GM12878 (cell line): ENCODE measurements around the gene MRPL27. TPM values are rescaled to one million over a fixed set of nuclear protein-coding genes. Genes with fewer than 3 reads are reported as not detected.

ENCODE experiments used
- ATAC-seq: fragments of 200-7000 bp; cut with Tn5 transposase; 3 replicates; pipeline ENCODE4 v1.9.1; 2020; ENCODE audit warnings: mild to moderate bottlenecking, moderate library complexity
- BruUV-seq: library from RNA; stranded (reverse); fragments of 400-500 nt; replicated peaks from 2 replicates; lab custom pipeline; 2021; lab: Mats Ljungman, UMichigan
- CTCF ChIA-PET: fragments of 300-600 bp; sonication (Branson Sonifier 250); formaldehyde crosslinking; extraction: SDS; loops from one replicate; lab custom pipeline; 2021; ENCODE audit warnings: inconsistent platforms; lab: Yijun Ruan, JAX
- POLR2A ChIA-PET: fragments of 350-600 bp; formaldehyde crosslinking; extraction: SDS; loops from one replicate; lab custom pipeline; 2021; ENCODE audit warnings: inconsistent platforms; lab: Charles Lee
- RAD21 ChIA-PET: fragments of 300-600 bp; sonication (Branson Sonifier 250); formaldehyde crosslinking; loops from one replicate; lab custom pipeline; 2023; ENCODE audit warnings: antibody characterized with exemption; ENCODE audit not compliant: unreplicated experiment; lab: Charles Lee
- SMC1A ChIA-PET: fragments of 300-600 bp; sonication (Branson Sonifier 250); formaldehyde crosslinking; loops from one replicate; lab custom pipeline; 2023; ENCODE audit not compliant: unreplicated experiment, uncharacterized antibody; lab: Charles Lee
- DNase-seq: peaks from one replicate; pipeline ENCODE4 v3.0.0-alpha.2; 2011; ENCODE audit warnings: low read depth, low spot score
- FAIRE-seq: peaks from 3 replicates; lab custom pipeline; 2011; peaks lifted over from hg19 to GRCh38; lab: Jason Lieb, UNC
- H2AFZ ChIP-seq: 2 replicates; pipeline ENCODE4 v1.6.0; 2011; ENCODE audit warnings: low read depth, low read length, control low read depth; ENCODE audit not compliant: control insufficient read depth
- H3K27ac ChIP-seq: 2 replicates; pipeline ENCODE4 v1.5.1; 2011; ENCODE audit warnings: control low read depth; ENCODE audit not compliant: control insufficient read depth, insufficient read depth
- H3K27me3 ChIP-seq, 2 experiments: replicated peaks in 1 of 2; 2 replicates each; pipeline versions ENCODE4 v1.6.0 to v1.6.1; 2011; ENCODE audit warnings: low read length in 1 of 2; ENCODE audit not compliant: control insufficient read depth in 2 of 2, insufficient read depth in 2 of 2
- H3K36me3 ChIP-seq, 2 experiments: 2 replicates each; pipeline ENCODE4 v1.5.1; 2011; ENCODE audit warnings: low read length in 1 of 2; ENCODE audit not compliant: control insufficient read depth in 2 of 2, insufficient read depth in 2 of 2
- H3K4me1 ChIP-seq: 2 replicates; pipeline ENCODE4 v1.6.1; 2011; ENCODE audit warnings: mild to moderate bottlenecking, low read length, moderate library complexity, mixed read lengths; ENCODE audit not compliant: control insufficient read depth, insufficient read depth
- H3K4me2 ChIP-seq: 2 replicates; pipeline ENCODE4 v1.6.0; 2011; ENCODE audit warnings: control low read depth; ENCODE audit not compliant: control insufficient read depth, insufficient read depth
- H3K4me3 ChIP-seq: fragments of 200-600 bp; sonication (generic); 2 replicates; pipeline ENCODE4 v1.5.1; 2016
- H3K79me2 ChIP-seq: 2 replicates; pipeline ENCODE4 v1.6.0; 2011; ENCODE audit warnings: low read length; ENCODE audit not compliant: control insufficient read depth, insufficient read depth
- H3K9ac ChIP-seq: 2 replicates; pipeline ENCODE4 v1.8.0; 2011; ENCODE audit warnings: low read length, control low read depth, mixed read lengths; ENCODE audit not compliant: control insufficient read depth, insufficient read depth
- H3K9me3 ChIP-seq: replicated peaks from 3 replicates; pipeline ENCODE4 v1.5.1; 2011; ENCODE audit warnings: mild to moderate bottlenecking, low read length; ENCODE audit not compliant: control insufficient read depth, insufficient read depth
- H4K20me1 ChIP-seq: 2 replicates; pipeline ENCODE4 v1.6.0; 2011; ENCODE audit not compliant: control insufficient read depth, insufficient read depth
- ASH2L ChIP-seq: fragments of 300-600, 200-600 bp; sonication (generic); IDR thresholded peaks from 2 replicates; pipeline ENCODE4 v1.6.1; 2017; ENCODE audit warnings: low read depth, mild to moderate bottlenecking, borderline replicate concordance
- ATF2 ChIP-seq: IDR thresholded peaks from 2 replicates; pipeline ENCODE4 v1.6.1; 2012; ENCODE audit warnings: low read length, inconsistent platforms
- CBX5 ChIP-seq: sonication (generic); IDR thresholded peaks from 2 replicates; pipeline ENCODE4 v1.6.1; 2016; ENCODE audit warnings: low read depth, moderate library complexity, mild to moderate bottlenecking, inconsistent platforms
- IKZF1 ChIP-seq: fragments of 450-650 bp; conservative IDR thresholded peaks from 2 replicates; pipeline ENCODE4 v1.6.1; 2017; ENCODE audit warnings: antibody characterized with exemption, mild to moderate bottlenecking
- JUND ChIP-seq: IDR thresholded peaks from 2 replicates; pipeline ENCODE4 v1.6.1; 2012; ENCODE audit warnings: low read depth, mild to moderate bottlenecking, low read length, improper control_type of control experiment, moderate library complexity
- SMAD5 ChIP-seq: IDR thresholded peaks from 2 replicates; pipeline ENCODE4 v1.6.1; 2016; ENCODE audit warnings: antibody characterized with exemption, low read depth
- TCF7 ChIP-seq: IDR thresholded peaks from 2 replicates; pipeline ENCODE4 v1.6.1; 2014; ENCODE audit warnings: antibody characterized with exemption, borderline replicate concordance
- WGBS: methylation state at CpG from one replicate; pipeline ENCODE4 v1.1.6; 2016; ENCODE audit warnings: low lambda C conversion rate; ENCODE audit not compliant: insufficient replicate concordance, insufficient coverage; ENCODE audit errors: missing lambda C conversion rate; 5-methylcytosine and 5-hydroxymethylcytosine counted together
- in situ Hi-C: fragments of 300-500 bp; cut with MboI; formaldehyde crosslinking; loops from 9 replicates; pipeline ENCODE4 v1.14.3; 2018; ENCODE audit warnings: mixed read lengths
- intact Hi-C: fragments of 100-400 bp; cut with micrococcal nuclease; formaldehyde crosslinking; loops from one replicate; pipeline ENCODE4 v1.14.2; 2022; ENCODE audit not compliant: unreplicated experiment
- polyA plus RNA-seq, 11 experiments: library from polyadenylated mRNA; depleted of rRNA in 4 of 11; unstranded in 6 of 11; stranded (reverse) in 5 of 11; fragments of >200 nt; fragmentation: Nextera tagmentation in 4 of 11; fragmentation: Illumina TruSeq in 1 of 11; extraction: Ambion mirVana in 4 of 11; extraction: Trizol in 1 of 11; gene quantifications; 1 replicate in 1 of 11; 2 replicates in 10 of 11; pipeline versions ENCODE4 v1.2.1 to v1.2.3, GENCODE V29; 2011 to 2016; ENCODE audit warnings: inconsistent platforms in 2 of 11, missing spikeins in 2 of 11, low read depth in 1 of 11
- total RNA-seq, 4 experiments: library from RNA; depleted of rRNA in 3 of 4; stranded (reverse); fragments of >200 nt in 3 of 4; fragmentation: Illumina TruSeq in 1 of 4; extraction: Trizol in 1 of 4; gene quantifications; 2 replicates each; pipeline versions ENCODE4 v1.2.1 to v1.2.3, GENCODE V29; 2013 to 2021
- TF ChIP-seq, protein P1 (sequence below): fragments of 450-650 bp; conservative IDR thresholded peaks from 2 replicates; pipeline ENCODE4 v1.6.1; 2017; ENCODE audit warnings: mild to moderate bottlenecking, moderate library complexity
- TF ChIP-seq, protein P2 (sequence below): IDR thresholded peaks from 2 replicates; pipeline ENCODE4 v1.6.1; 2011; ENCODE audit warnings: mild to moderate bottlenecking, low read depth, low read length, moderate library complexity; ENCODE audit not compliant: insufficient replicate concordance

The MRPL27 gene
- total and polyA plus RNA-seq, 10 of the 15 experiments (the other 5 are each of a cell fraction or from before 2014, with no cell fraction given) = 83.0 to 390 (median 131) TPM

DNA sequence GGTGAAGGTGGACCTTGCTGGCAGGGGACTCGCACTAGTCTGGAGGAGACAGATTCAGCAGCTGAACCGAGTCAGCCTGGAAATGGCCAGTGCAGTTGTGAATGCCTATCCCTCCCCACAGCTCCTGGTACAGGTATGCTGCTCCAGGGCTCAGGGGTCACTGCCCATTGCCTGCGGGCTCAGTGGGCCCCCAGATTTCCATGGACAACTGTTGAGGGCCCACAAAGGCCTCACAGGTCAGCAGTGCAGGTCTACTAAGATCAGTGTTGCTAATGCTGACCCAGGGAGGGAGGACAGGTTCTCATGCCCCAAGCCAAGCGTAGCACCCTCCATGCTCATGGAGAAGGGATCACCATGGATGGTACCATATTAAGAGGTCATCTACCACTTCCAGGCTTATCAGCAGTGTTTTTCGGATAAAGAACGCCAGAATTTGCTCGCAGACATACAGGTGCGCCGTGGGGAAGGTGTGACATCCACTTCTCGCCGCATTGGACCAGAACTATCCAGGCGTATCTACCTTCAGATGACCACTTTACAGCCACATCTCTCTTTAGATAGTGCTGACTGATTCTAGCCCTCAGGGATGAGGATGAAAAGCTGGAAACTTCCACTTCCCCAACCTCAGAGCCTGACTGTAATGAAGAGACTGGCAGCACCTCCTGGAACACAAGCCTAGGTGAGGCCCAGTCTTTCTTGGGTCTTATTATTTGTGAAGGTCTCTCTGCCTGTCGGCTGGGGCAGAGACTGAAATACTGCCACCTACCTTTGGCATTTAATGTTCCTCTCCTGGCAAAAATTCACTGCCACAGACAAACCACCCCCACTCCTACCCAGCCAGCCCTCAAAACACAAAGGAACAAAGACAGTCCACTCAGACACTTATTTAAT lies 7.6 kb upstream of the MRPL27 start (continued):
- TF ChIP-seq, protein P1, sequence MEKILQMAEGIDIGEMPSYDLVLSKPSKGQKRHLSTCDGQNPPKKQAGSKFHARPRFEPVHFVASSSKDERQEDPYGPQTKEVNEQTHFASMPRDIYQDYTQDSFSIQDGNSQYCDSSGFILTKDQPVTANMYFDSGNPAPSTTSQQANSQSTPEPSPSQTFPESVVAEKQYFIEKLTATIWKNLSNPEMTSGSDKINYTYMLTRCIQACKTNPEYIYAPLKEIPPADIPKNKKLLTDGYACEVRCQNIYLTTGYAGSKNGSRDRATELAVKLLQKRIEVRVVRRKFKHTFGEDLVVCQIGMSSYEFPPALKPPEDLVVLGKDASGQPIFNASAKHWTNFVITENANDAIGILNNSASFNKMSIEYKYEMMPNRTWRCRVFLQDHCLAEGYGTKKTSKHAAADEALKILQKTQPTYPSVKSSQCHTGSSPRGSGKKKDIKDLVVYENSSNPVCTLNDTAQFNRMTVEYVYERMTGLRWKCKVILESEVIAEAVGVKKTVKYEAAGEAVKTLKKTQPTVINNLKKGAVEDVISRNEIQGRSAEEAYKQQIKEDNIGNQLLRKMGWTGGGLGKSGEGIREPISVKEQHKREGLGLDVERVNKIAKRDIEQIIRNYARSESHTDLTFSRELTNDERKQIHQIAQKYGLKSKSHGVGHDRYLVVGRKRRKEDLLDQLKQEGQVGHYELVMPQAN = no peak
- TF ChIP-seq SMAD5 = peak; percentile 18; the same call in 1 of the 2 replicates
- TF ChIP-seq IKZF1 = no peak
- TF ChIP-seq TCF7 = no peak

DNA sequence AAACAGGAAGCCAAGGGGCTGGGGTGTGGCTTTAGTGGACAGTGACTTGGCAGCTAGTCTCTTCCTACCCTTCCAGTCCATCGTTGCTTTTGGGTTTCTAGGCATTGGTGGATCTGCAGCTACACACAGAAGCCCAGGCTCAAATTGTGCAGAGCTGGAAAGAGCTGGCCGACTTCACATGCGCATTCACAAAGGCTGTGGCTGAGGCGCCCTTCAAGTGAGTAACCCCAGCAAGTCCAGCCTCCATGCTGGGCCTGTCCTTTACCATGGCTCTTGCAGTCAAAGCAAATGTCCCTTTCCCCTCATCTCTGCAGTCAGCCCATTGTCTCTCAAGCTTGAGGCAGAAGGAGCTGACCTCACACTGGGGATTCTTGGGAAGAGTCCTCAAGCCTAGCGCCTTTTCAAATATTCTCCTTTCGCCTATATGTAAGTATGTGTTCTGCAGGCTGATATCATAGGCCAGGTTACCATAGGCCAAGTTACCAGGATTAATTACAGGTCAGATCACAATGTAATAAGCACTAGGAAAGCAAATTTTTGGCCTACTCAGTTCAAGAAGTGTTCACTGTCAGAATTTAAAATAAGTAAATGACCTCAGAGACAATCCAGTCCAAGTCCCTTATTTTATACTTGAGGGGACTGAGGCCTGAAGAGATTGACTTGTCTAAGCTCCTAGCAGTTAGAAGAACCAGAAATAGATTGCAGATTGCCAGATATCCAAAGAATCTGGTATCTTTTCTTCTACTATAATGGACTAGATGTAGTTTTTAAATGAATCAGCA lies 6.6 kb upstream of the MRPL27 start:
- Histone ChIP-seq H3K36me3 (peaks cover 23 to 27% of the 10 kb centered on the region in 2 experiments), H3K9me3 (no peaks in the 10 kb centered on the region), H4K20me1 (no peaks in the 10 kb centered on the region), H3K27me3 (no peaks in the 10 kb centered on the region), H3K4me1 (no peaks in the 10 kb centered on the region), H3K9ac (no peak overlapping the region), H3K27ac (no peak overlapping the region), H3K4me3 (no peak overlapping the region), H3K4me2 (no peak overlapping the region), H3K79me2 (no peaks in the 10 kb centered on the region), H2AFZ (no peak overlapping the region)
- no TSS peak for BruUV-seq
- RAD21 ChIA-PET = no interaction called here
- DNase-seq (no peak), FAIRE-seq (no peak), ATAC-seq (no peak)
- CTCF ChIA-PET = interaction anchor here (0.7 to 3.2 kb wide), 3 partner anchors 17 to 828 kb away, joined by 3 to 19 read pairs (median 6); partner anchors contain the start of gene LRRC59
- intact Hi-C loops = no loop called here
- SMC1A ChIA-PET = no interaction called here
- TF ChIP-seq, protein P2, sequence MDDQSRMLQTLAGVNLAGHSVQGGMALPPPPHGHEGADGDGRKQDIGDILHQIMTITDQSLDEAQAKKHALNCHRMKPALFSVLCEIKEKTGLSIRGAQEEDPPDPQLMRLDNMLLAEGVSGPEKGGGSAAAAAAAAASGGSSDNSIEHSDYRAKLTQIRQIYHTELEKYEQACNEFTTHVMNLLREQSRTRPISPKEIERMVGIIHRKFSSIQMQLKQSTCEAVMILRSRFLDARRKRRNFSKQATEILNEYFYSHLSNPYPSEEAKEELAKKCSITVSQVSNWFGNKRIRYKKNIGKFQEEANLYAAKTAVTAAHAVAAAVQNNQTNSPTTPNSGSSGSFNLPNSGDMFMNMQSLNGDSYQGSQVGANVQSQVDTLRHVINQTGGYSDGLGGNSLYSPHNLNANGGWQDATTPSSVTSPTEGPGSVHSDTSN = no peak
- TF ChIP-seq ASH2L (no peak), ATF2 (no peak), IKZF1 (no peak), JUND (no peak), CBX5 (no peak)
- WGBS = 84% methylated on average over 6 of the region's 6 CpGs
- POLR2A ChIA-PET = interaction anchor here (0.6 to 1.0 kb wide), 3 partner anchors 7 to 44 kb away, joined by 3 to 5 read pairs (median 3); no protein-coding TSS in a partner anchor
- in situ Hi-C loops = no loop called here
